Nephron (organoid): Measurements from ENCODE around the gene ZG16B.

Source experiments
- H3K27ac Mint-ChIP-seq, 3 experiments: 2 replicates each; pipeline ENCODE4 v1.8.0; 2020; ENCODE audit warnings: mixed read lengths in 3 of 3, mild to moderate bottlenecking in 2 of 3, moderate library complexity in 1 of 3
- H3K27me3 Mint-ChIP-seq: 2 replicates; pipeline ENCODE4 v1.8.0; 2021; ENCODE audit warnings: low read depth, mild to moderate bottlenecking, moderate library complexity, mixed read lengths
- H3K36me3 Mint-ChIP-seq: 2 replicates; pipeline ENCODE4 v1.8.0; 2020; ENCODE audit warnings: low read depth, mixed read lengths
- H3K4me1 Mint-ChIP-seq: 2 replicates; pipeline ENCODE4 v1.8.0; 2020; ENCODE audit warnings: mixed read lengths
- H3K4me3 Mint-ChIP-seq, 3 experiments: 2 replicates each; pipeline ENCODE4 v1.8.0; 2020; ENCODE audit warnings: mild to moderate bottlenecking in 3 of 3, mixed read lengths in 3 of 3, moderate library complexity in 2 of 3
- H3K9me3 Mint-ChIP-seq: 2 replicates; pipeline ENCODE4 v1.8.0; 2020; ENCODE audit warnings: mixed read lengths
- TF ChIP-seq, protein P1 (sequence below), 3 experiments: fragments of 200-600 bp; sonication (generic); IDR thresholded peaks; one replicate each; pipeline ENCODE4 v1.5.0; 2021; ENCODE audit warnings: antibody characterized with exemption in 3 of 3; ENCODE audit not compliant: unreplicated experiment in 3 of 3

The ZG16B gene

DNA sequence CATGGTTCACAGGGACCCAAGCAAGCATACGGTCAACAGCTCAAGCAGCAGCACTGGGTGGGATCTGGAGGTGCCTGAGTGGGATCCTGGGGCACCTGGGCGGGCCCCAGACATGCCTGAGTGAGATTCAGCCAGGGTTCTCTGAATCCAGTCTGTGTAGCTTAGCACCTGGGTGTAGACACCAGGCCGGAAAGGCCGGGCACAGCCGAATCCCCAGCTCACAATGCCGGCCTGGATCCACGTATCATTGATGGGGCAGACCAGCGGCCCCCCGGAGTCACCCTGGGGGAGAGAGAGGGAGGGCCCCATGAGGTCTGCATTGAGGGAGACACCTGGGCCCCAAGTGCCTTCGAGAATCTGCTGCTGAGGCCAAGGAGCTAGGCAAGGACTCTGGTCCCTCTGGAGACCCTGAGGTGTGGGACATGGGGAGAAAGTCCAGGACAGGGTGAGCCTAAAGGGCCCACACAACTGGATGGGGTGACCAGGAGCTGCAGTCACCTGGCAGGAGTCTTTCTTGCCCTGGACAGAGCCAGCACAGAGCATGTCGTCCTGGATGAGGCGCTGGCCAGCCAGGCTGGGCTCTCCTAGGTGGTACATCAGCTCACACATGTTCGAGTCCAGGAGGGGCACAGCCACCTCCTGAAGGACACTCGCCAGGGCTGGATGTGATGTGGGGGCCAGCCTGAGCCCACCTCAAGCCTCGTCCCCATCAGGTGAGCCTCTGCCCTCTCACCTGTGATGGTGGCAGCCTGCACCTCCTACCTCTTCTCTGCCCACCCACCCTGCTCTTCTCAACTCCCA is 9.7 kb downstream of the ZG16B start:
- no peaks in the 10 kb centered on the region for H3K36me3 Mint-ChIP-seq
- no peak overlapping the region for H3K27ac Mint-ChIP-seq
- no peak overlapping the region for H3K4me3 Mint-ChIP-seq
- TF ChIP-seq, protein P1, sequence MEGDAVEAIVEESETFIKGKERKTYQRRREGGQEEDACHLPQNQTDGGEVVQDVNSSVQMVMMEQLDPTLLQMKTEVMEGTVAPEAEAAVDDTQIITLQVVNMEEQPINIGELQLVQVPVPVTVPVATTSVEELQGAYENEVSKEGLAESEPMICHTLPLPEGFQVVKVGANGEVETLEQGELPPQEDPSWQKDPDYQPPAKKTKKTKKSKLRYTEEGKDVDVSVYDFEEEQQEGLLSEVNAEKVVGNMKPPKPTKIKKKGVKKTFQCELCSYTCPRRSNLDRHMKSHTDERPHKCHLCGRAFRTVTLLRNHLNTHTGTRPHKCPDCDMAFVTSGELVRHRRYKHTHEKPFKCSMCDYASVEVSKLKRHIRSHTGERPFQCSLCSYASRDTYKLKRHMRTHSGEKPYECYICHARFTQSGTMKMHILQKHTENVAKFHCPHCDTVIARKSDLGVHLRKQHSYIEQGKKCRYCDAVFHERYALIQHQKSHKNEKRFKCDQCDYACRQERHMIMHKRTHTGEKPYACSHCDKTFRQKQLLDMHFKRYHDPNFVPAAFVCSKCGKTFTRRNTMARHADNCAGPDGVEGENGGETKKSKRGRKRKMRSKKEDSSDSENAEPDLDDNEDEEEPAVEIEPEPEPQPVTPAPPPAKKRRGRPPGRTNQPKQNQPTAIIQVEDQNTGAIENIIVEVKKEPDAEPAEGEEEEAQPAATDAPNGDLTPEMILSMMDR (IDR thresholded peaks at IDR 0.05; ENCODE audit: unreplicated experiment in 3 of 3): no peak
- no peaks in the 10 kb centered on the region for H3K4me1 Mint-ChIP-seq
- no peaks in the 10 kb centered on the region for H3K9me3 Mint-ChIP-seq
- peaks cover 40% of the 10 kb centered on the region for H3K27me3 Mint-ChIP-seq

DNA sequence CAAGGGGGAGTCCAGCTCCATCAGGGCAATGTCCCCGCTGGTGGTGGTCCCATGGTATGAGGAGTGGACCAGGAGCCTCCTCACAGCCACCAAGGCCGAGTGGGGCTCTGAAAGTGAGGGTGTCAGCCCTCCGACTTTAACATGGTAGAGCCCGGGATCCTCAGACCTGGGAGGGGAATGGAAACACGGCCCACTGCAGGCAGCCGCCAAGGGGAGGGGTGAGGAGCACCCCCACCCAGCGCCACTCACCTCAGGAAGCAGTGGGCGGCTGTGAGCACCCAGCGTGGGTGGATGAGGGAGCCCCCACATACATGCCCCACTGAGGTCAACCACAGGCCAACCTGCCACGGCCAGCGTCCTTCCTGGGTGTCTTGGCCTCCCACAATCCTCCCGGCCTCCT is 10.8 kb downstream of the ZG16B start:
- Mint-ChIP-seq H3K4me3 (no peak overlapping the region), H3K27ac (no peak overlapping the region), H3K9me3 (no peaks in the 10 kb centered on the region), H3K27me3 (peaks cover 42% of the 10 kb centered on the region), H3K4me1 (no peaks in the 10 kb centered on the region), H3K36me3 (no peaks in the 10 kb centered on the region)
- TF ChIP-seq, protein P1 (IDR thresholded peaks at IDR 0.05; ENCODE audit: unreplicated experiment in 3 of 3): no peak

DNA sequence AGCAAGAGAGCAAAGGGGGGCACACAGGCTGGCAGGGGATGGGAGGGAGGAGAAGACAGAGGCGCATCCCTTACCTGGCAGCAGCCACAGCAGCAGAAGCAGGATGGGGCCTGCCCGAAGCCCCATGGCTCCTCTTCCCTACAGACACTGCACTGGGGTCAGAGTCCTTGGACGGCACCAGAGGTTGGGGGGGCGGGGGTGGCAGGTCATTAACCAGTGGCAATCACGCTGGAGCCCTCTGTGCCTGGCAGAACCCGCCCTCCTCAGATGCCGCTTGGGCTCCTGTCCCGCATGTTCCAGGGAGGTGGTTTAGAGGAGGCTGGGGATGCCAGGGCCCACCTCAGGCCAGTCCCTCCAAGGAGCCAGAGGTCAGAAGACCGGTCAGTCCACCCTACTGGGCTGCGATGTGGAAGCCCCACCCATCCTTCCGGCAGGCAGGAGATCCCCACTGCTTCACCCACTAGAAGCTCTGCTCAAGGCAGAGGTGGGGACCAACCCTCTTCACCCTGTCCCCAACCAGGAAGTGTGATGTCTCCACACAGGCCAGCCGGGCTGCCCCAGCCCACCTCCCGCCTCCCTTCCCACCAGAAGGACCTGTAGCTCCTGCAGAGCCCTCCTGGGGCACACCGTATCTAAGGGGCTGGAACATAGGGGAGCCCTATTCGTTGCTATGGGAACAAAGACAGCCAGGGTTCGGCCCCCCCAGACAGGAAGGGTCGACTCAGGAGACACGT is 11.7 kb downstream of the ZG16B start:
- Mint-ChIP-seq H3K9me3 (no peaks in the 10 kb centered on the region), H3K4me3 (no peak overlapping the region), H3K27ac (no peak overlapping the region), H3K4me1 (no peaks in the 10 kb centered on the region), H3K27me3 (peaks cover 40% of the 10 kb centered on the region), H3K36me3 (no peaks in the 10 kb centered on the region)
- TF ChIP-seq, protein P1 (IDR thresholded peaks at IDR 0.05; ENCODE audit: unreplicated experiment in 3 of 3): no peak

DNA sequence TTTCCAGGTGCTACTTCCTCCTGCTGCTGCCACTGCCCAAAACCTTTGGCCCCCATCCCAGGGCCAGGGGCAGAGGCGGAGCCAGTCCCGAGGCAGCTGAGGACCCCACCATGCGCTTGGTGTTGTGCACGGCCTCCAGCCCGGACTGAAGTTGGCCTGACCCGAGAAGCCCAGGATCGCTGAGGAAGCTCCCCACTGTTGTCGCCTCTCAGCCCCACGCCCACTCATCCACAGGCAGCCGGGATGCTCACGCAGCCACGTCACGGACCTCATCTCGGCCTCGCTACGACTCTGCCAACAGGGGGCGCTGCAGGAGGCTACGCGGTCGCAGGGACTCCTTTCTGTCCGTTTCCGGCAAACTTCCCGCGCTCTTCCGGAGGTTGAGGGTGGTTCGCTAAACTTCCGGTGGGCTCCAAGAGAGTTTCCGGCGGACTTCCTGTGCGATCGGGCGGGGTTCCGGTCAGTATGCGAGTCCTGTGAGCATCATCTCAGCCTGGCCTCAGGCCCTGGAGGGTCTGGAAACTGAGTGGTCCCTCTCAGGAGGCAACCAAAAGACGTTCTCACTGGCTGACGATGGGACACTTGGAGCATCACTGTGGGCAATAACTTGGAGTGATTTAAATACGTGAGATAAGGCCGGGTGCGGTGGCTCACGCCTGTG is 12.4 kb downstream of the ZG16B start:
- H3K36me3 Mint-ChIP-seq: no peaks in the 10 kb centered on the region
- H3K4me1 Mint-ChIP-seq: no peaks in the 10 kb centered on the region
- H3K9me3 Mint-ChIP-seq: no peaks in the 10 kb centered on the region
- H3K27ac Mint-ChIP-seq: no peak overlapping the region
- H3K27me3 Mint-ChIP-seq: peaks cover 34% of the 10 kb centered on the region
- H3K4me3 Mint-ChIP-seq: peak overlapping the region in 1 of 3 experiments; percentile 32
- TF ChIP-seq, protein P1 (IDR thresholded peaks at IDR 0.05; ENCODE audit: unreplicated experiment in 3 of 3): peak; percentile 22 to 37 (median 22)

DNA sequence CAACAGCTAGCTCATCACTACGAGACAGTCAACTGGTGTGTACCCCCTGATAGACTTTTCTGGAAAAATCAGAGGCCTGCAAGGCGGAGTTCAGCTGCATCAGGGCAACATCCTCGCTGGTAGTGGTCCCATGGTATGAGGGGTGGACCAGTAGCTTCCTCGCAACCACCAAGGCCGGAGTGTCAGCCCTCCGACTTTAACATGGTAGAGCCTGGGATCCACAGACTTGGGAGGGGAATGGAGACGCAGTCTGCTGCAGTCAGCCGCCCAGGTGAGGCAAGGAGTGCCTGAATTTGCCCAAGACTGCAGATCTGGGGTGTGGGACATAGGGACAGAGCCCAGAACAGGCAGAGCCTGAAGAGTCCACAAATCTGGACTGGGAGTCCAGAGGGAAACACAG is 13.4 kb downstream of the ZG16B start:
- no peaks in the 10 kb centered on the region for H3K36me3 Mint-ChIP-seq
- H3K9me3 Mint-ChIP-seq: no peaks in the 10 kb centered on the region
- H3K4me3 Mint-ChIP-seq: no peak overlapping the region
- TF ChIP-seq, protein P1 (IDR thresholded peaks at IDR 0.05; ENCODE audit: unreplicated experiment in 3 of 3): no peak
- H3K27ac Mint-ChIP-seq: no peak overlapping the region
- no peaks in the 10 kb centered on the region for H3K4me1 Mint-ChIP-seq
- H3K27me3 Mint-ChIP-seq: peaks cover 28% of the 10 kb centered on the region
